Metanephros (tissue), 1 donor: ENCODE measurements around the gene ZBED2. TPM values are rescaled to one million over a fixed set of nuclear protein-coding genes. Genes with fewer than 3 reads are reported as not detected.

Source experiments
- total RNA-seq: library from RNA; depleted of rRNA; stranded (reverse); fragments of >200 nt; gene quantifications from one replicate; pipeline ENCODE4 v1.2.3, GENCODE V29; 2014

ZBED2 gene, protein sequence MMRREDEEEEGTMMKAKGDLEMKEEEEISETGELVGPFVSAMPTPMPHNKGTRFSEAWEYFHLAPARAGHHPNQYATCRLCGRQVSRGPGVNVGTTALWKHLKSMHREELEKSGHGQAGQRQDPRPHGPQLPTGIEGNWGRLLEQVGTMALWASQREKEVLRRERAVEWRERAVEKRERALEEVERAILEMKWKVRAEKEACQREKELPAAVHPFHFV
- not detected for total RNA-seq

GRCh38 chr3:111595232-111595631 is at the start of gene ZBED2:
Gene ZBED2, minus strand, starts transcription at chr3:111595346. Its CDS starts 1,145 bp downstream, at chr3:111594201.

Other genes with a start within 250 kb of the ZBED2 start
- gene CD96, start 53.1 kb downstream of the ZBED2 start, total RNA-seq: 2.6 TPM
- 14.7 TPM for gene PLCXD2, start 79.3 kb upstream of the ZBED2 start, total RNA-seq